Tibial nerve (tissue), 4 donors: ENCODE results near the gene RARRES1.

Source experiments
- CTCF ChIP-seq, 5 experiments: fragments of 200-600 bp in 3 of 5; fragments of 450-650 bp in 2 of 5; sonication (generic) in 3 of 5; IDR thresholded peaks; one replicate each; pipeline ENCODE4 v1.5.1; 2016 to 2019; ENCODE audit warnings: antibody characterized with exemption in 5 of 5, mild to moderate bottlenecking in 3 of 5, moderate library complexity in 2 of 5
- EP300 ChIP-seq, 2 donors: sonication (generic); formaldehyde crosslinking; IDR thresholded peaks; one replicate each; pipeline ENCODE4 v1.6.1; 2017; ENCODE audit warnings: antibody characterized with exemption in 2 of 2, mild to moderate bottlenecking in 1 of 2
- POLR2A ChIP-seq, 2 donors: fragments of 450-650 bp; IDR thresholded peaks; one replicate each; pipeline ENCODE4 v1.6.1; 2017; ENCODE audit warnings: antibody characterized with exemption in 2 of 2, mild to moderate bottlenecking in 2 of 2, moderate library complexity in 2 of 2

DNA sequence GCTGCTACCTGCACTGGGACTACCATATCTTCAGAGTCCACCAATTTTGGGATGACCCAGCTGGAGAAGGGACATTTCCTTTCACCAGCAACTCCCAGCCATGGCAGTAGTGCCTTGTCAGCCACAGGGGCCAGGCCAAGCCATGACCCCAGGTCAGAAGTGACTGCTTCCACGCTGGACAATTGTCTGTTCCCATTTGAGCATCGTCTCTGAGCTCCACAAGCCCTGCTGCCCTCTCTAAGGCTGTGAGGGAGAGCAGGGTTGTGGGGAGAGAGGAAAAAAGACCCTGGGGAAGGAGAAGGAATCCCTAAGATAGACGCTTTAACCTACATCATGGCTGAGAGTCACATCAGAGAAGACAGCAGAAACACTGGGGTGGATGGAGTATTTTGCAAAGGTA is 7.4 kb upstream of the RARRES1 start:
- no peak for TF ChIP-seq POLR2A (IDR thresholded peaks at IDR 0.05)
- no peak for TF ChIP-seq CTCF (IDR thresholded peaks at IDR 0.05)
- no peak for TF ChIP-seq EP300 (IDR thresholded peaks at IDR 0.05)
